HCT116 (cell line): ENCODE data around the gene MSTO1. TPM values are rescaled to one million over a fixed set of nuclear protein-coding genes. Genes with fewer than 3 reads are reported as not detected.
"Not testable (repeated sequence)": the region's sequence is repeated elsewhere in the genome, so short reads cannot be mapped to it uniquely, and the experiment has no call there.

ENCODE experiments used
- ATAC-seq: fragments of 200-7000 bp; cut with Tn5 transposase; 2 replicates; pipeline ENCODE4 v1.9.1; 2020; ENCODE audit warnings: mild to moderate bottlenecking, moderate library complexity
- BruUV-seq: library from RNA; stranded (reverse); fragments of 400-500 nt; replicated peaks from 2 replicates; lab custom pipeline; 2021; lab: Mats Ljungman, UMichigan
- CTCF ChIA-PET: fragments of 300-600 bp; sonication (Branson Sonifier 250); formaldehyde crosslinking; loops from one replicate; lab custom pipeline; 2021; ENCODE audit warnings: antibody characterized with exemption; lab: Charles Lee
- POLR2A ChIA-PET: fragments of 300-600, 350-600 bp; sonication (Branson Sonifier 250); formaldehyde crosslinking; loops from one replicate; lab custom pipeline; 2021; ENCODE audit warnings: antibody characterized with exemption; lab: Charles Lee
- RAD21 ChIA-PET, 2 experiments: fragments of 300-600 bp; sonication (Branson Sonifier 250); formaldehyde crosslinking; loops; one replicate each; lab custom pipeline; 2023; ENCODE audit warnings: low total read pairs in 2 of 2; ENCODE audit not compliant: uncharacterized antibody in 2 of 2, unreplicated experiment in 2 of 2, low non-redundant PET in 1 of 2; lab: Charles Lee
- DNase-seq: peaks from one replicate; pipeline ENCODE4 v3.0.0-alpha.2; 2010; ENCODE audit warnings: low read depth, low spot score
- H2AFZ ChIP-seq: fragments of 200-600 bp; shearing (Covaris generic), sonication (generic); 2 replicates; pipeline ENCODE4 v1.6.1; 2017; ENCODE audit warnings: low read depth, mixed run types, mixed read lengths, antibody characterized with exemption, low read length; ENCODE audit not compliant: poor library complexity, severe bottlenecking
- H3K27ac ChIP-seq: 2 replicates; pipeline ENCODE4 v1.5.1; 2012; ENCODE audit warnings: low read depth, low read length
- H3K27me3 ChIP-seq: fragments of 200-600 bp; sonication (generic); 2 replicates; pipeline ENCODE4 v1.6.1; 2016; ENCODE audit warnings: mixed run types, low read length, mixed read lengths; ENCODE audit not compliant: insufficient read depth
- H3K36me3 ChIP-seq, 2 experiments: fragments of 200-500 bp in 1 of 2; fragments of 200-600 bp in 1 of 2; sonication (Bioruptor generic) in 1 of 2; sonication (generic) in 1 of 2; 2 replicates each; pipeline versions ENCODE4 v1.5.1 to v1.6.1; 2014 to 2016; ENCODE audit warnings: low read length in 2 of 2, inconsistent platforms in 1 of 2, mixed read lengths in 1 of 2, mixed run types in 1 of 2; ENCODE audit not compliant: insufficient read depth in 2 of 2, control insufficient read depth in 1 of 2
- H3K4me1 ChIP-seq, 2 experiments: fragments of 200-600 bp in 1 of 2; sonication (generic) in 1 of 2; 2 replicates each; pipeline versions ENCODE4 v1.5.1 to v1.6.1; 2012 to 2017; ENCODE audit warnings: low read length in 2 of 2, inconsistent platforms in 1 of 2, mild to moderate bottlenecking in 1 of 2, mixed read lengths in 1 of 2, mixed run types in 1 of 2, moderate library complexity in 1 of 2; ENCODE audit not compliant: insufficient read depth in 2 of 2, control insufficient read depth in 1 of 2
- H3K4me2 ChIP-seq: fragments of 200-600 bp; sonication (generic); 2 replicates; pipeline ENCODE4 v1.6.1; 2017; ENCODE audit warnings: mixed run types, low read length, mixed read lengths
- H3K4me3 ChIP-seq, 2 experiments: fragments of 200-600 bp in 1 of 2; sonication (generic) in 1 of 2; replicated peaks in 1 of 2; 2 replicates each; pipeline ENCODE4 v1.5.1; 2011 to 2016; ENCODE audit warnings: low read length in 2 of 2, control low read depth in 1 of 2, low read depth in 1 of 2, mild to moderate bottlenecking in 1 of 2, mixed read lengths in 1 of 2, mixed run types in 1 of 2
- H3K79me2 ChIP-seq: fragments of 200-600 bp; sonication (generic); 2 replicates; pipeline ENCODE4 v1.6.1; 2017; ENCODE audit warnings: mild to moderate bottlenecking, mixed run types, low read length, moderate library complexity, mixed read lengths; ENCODE audit not compliant: insufficient read depth
- H3K9ac ChIP-seq: fragments of 200-600 bp; sonication (generic); 2 replicates; pipeline ENCODE4 v1.6.1; 2016; ENCODE audit warnings: low read length, mixed read lengths
- H3K9me2 ChIP-seq: fragments of 200-600 bp; sonication (generic), shearing (Covaris generic); 2 replicates; pipeline ENCODE4 v1.6.1; 2017; ENCODE audit warnings: mixed run types, mild to moderate bottlenecking, moderate library complexity; ENCODE audit not compliant: insufficient read depth
- H3K9me3 ChIP-seq, 2 experiments: fragments of 200-500 bp in 1 of 2; fragments of 200-600 bp in 1 of 2; sonication (Bioruptor generic) in 1 of 2; sonication (generic) in 1 of 2; 2 replicates each; pipeline ENCODE4 v1.6.1; 2014 to 2017; ENCODE audit warnings: low read length in 2 of 2, mixed read lengths in 2 of 2, inconsistent platforms in 1 of 2, low read depth in 1 of 2, mild to moderate bottlenecking in 1 of 2, mixed run types in 1 of 2, moderate library complexity in 1 of 2; ENCODE audit not compliant: control insufficient read depth in 1 of 2, insufficient read depth in 1 of 2
- H4K20me1 ChIP-seq: fragments of 200-600 bp; sonication (generic), shearing (Covaris generic); 2 replicates; pipeline ENCODE4 v1.6.1; 2017; ENCODE audit warnings: mixed run types, mild to moderate bottlenecking, moderate library complexity; ENCODE audit not compliant: insufficient read depth
- RAD21 ChIP-seq: IDR thresholded peaks from 2 replicates; pipeline ENCODE4 v1.6.1; 2012; ENCODE audit warnings: low read depth, mild to moderate bottlenecking
- YY1 ChIP-seq: IDR thresholded peaks from 2 replicates; pipeline ENCODE4 v1.6.1; 2011; ENCODE audit warnings: low read length, low read depth, moderate library complexity, mild to moderate bottlenecking; ENCODE audit not compliant: insufficient replicate concordance; ENCODE audit errors: extremely low read depth
- ZNF274 ChIP-seq: fragments of 200-500 bp; sonication (Bioruptor generic); IDR thresholded peaks from 2 replicates; pipeline ENCODE4 v1.6.1; 2014; ENCODE audit warnings: mild to moderate bottlenecking, low read depth, low read length, inconsistent platforms
- intact Hi-C: fragments of 100-400 bp; cut with micrococcal nuclease; formaldehyde crosslinking; loops from 2 replicates; pipeline ENCODE4 v1.10.0; 2022
- total RNA-seq: library from RNA; stranded (reverse); gene quantifications from one replicate; pipeline ENCODE4 v1.2.1, GENCODE V29; 2021; ENCODE audit not compliant: unreplicated experiment
- TF ChIP-seq, protein P1 (sequence below), 3 experiments: fragments of 200-600 bp in 1 of 3; sonication (generic) in 1 of 3; IDR thresholded peaks in 2 of 3; conservative IDR thresholded peaks in 1 of 3; 2 replicates each; pipeline ENCODE4 v1.5.1; 2012 to 2017; ENCODE audit warnings: low read depth in 2 of 3, low read length in 2 of 3, antibody characterized with exemption in 1 of 3, borderline replicate concordance in 1 of 3, control low read depth in 1 of 3, mild to moderate bottlenecking in 1 of 3, mixed read lengths in 1 of 3, mixed run types in 1 of 3, moderate library complexity in 1 of 3; ENCODE audit not compliant: insufficient read depth in 1 of 3

MSTO1 gene
- total RNA-seq, 1 experiment from 2014 or later: 56.4 TPM

DNA sequence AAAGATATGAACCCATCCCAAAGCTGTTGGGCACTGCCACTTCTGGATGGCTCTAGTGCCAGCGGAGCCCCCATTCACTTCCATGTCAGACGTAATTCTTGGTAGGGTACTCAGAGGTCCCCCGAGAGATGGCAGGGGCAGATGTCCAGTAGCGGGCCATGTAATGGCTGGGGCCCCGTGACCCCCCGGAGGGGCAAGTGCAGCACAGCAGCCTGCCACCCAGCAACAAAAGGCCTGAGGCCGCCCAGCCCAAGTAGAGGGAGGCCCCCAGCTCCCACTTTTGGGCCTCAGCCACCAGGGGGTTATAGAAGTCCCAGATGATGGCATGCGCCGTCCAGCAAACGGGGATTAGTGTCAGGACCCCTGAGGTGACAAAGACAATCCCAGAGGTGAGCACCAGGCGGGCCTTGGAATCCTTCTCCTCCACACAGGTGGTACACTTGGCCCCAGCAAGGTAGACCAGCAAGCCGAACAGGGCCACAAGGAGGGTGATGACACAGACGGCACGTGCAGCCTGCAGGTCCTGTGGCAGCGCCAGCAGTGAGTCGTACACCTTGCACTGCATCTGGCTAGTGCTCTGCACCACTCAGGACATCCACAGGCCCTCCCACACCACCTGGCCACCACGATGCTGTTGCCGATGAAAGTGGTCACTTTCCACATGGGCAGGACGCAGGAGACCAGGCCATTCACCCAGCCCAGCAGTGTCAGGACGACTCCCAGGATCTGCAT, 19.3 kb upstream of the MSTO1 start:
- H2AFZ ChIP-seq, RAD21 ChIA-PET, H3K4me1 ChIP-seq, H3K36me3 ChIP-seq, H4K20me1 ChIP-seq, H3K9me3 ChIP-seq, POLR2A ChIA-PET, H3K4me3 ChIP-seq, H3K27me3 ChIP-seq, H3K4me2 ChIP-seq, CTCF ChIA-PET, H3K79me2 ChIP-seq, H3K9ac ChIP-seq, H3K27ac ChIP-seq, BruUV-seq, H3K9me2 ChIP-seq, DNase-seq: not testable (repeated sequence)
- ATAC-seq: peak; percentile 44; the same call in 1 of the 2 replicates
- intact Hi-C loops: loop anchor here (5.0 to 10.0 kb wide), 3 partner anchors 268 to 496 kb away; partner anchors contain the start of genes MTX1, RUSC1 and THBS3

- no peak overlapping the region for H3K9ac ChIP-seq
- intact Hi-C loops: loop anchor here (1.0 to 10.0 kb wide), 5 partner anchors 269 to 497 kb away; partner anchors contain the start of genes MTX1, RUSC1 and THBS3
- DNase-seq: peak; percentile 70
- H3K9me2 ChIP-seq: no peaks in the 10 kb centered on the region
- no peaks in the 10 kb centered on the region for H3K9me3 ChIP-seq
- peak; percentile 83 for ATAC-seq
- no TSS peak for BruUV-seq
- no peak overlapping the region for H3K27ac ChIP-seq
- H3K27me3 ChIP-seq: no peaks in the 10 kb centered on the region
- no peaks in the 10 kb centered on the region for H4K20me1 ChIP-seq
- POLR2A ChIA-PET: no interaction called here
- no peak overlapping the region for H3K4me2 ChIP-seq
- no peaks in the 10 kb centered on the region for H3K36me3 ChIP-seq
- TF ChIP-seq RAD21 (peak; percentile 84), YY1 (no peak), ZNF274 (no peak)
- TF ChIP-seq, protein P1, sequence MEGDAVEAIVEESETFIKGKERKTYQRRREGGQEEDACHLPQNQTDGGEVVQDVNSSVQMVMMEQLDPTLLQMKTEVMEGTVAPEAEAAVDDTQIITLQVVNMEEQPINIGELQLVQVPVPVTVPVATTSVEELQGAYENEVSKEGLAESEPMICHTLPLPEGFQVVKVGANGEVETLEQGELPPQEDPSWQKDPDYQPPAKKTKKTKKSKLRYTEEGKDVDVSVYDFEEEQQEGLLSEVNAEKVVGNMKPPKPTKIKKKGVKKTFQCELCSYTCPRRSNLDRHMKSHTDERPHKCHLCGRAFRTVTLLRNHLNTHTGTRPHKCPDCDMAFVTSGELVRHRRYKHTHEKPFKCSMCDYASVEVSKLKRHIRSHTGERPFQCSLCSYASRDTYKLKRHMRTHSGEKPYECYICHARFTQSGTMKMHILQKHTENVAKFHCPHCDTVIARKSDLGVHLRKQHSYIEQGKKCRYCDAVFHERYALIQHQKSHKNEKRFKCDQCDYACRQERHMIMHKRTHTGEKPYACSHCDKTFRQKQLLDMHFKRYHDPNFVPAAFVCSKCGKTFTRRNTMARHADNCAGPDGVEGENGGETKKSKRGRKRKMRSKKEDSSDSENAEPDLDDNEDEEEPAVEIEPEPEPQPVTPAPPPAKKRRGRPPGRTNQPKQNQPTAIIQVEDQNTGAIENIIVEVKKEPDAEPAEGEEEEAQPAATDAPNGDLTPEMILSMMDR (IDR thresholded peaks at IDR 0.05 in 2 of 3, conservative IDR thresholded peaks at IDR 0.05 in 1 of 3; ENCODE audit: borderline replicate concordance in 1 of 3, insufficient read depth in 1 of 3, low read depth in 2 of 3, low read length in 2 of 3): peak; percentile 40 to 84 (median 59)
- no peak overlapping the region for H3K4me3 ChIP-seq
- no peaks in the 10 kb centered on the region for H3K79me2 ChIP-seq
- RAD21 ChIA-PET: no interaction called here
- no peak overlapping the region for H2AFZ ChIP-seq
- no peaks in the 10 kb centered on the region for H3K4me1 ChIP-seq
- CTCF ChIA-PET: no interaction called here
Measured at GRCh38 chr1:155591770-155592169, 18.2 kb upstream of the MSTO1 start.

DNA sequence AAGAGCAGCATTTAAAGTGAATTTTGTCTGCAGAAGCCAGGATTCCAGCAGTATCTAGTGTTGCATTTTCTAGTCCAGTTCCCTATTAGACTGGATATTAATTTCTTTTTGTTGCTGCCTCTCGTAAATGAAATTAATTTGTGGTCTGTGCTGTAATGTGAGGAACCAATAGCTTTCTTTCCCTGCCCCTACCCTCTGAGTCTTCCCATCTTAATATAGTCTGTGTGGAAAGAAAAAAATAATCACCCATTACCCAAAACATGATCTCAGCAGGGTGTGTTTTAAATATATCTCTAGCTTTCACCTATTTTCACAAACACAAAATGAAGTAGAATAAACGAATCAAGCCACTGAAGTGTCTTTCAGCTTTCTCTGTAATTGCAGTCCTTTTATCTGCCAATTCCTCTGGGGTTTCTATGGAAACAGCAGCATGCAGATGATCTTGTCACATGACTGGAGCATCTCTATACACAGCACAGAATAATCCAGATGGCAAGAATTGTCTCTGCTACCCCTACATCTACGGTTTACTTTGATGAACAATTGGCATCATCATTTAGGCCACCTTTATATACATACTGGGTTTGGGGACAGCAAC, 14.0 kb upstream of the MSTO1 start:
- H3K4me2 ChIP-seq, H3K9ac ChIP-seq, H4K20me1 ChIP-seq, H3K27ac ChIP-seq, POLR2A ChIA-PET, ATAC-seq, DNase-seq, H2AFZ ChIP-seq, H3K9me2 ChIP-seq, H3K36me3 ChIP-seq, H3K27me3 ChIP-seq, H3K4me1 ChIP-seq, H3K4me3 ChIP-seq, H3K79me2 ChIP-seq, BruUV-seq, H3K9me3 ChIP-seq: not testable (repeated sequence)
- intact Hi-C loops: loop anchor here (10.0 kb wide), 1 partner anchor 501 kb away; no protein-coding TSS in a partner anchor
- RAD21 ChIA-PET: interaction anchor here in 1 of 2 experiments (0.6 kb wide), 1 partner anchor 12 kb away, joined by 8 read pairs; no protein-coding TSS in a partner anchor
- CTCF ChIA-PET: interaction anchor here (1.0 kb wide), 1 partner anchor 14 kb away, joined by 3 read pairs; the partner anchor contains the start of gene MSTO1
